NCI-H2227 treated with DMSO at 0.1 percent for 48 hours (cell line): ENCODE data around the gene MOCOS.
"Not testable (repeated sequence)": the region's sequence is repeated elsewhere in the genome, so short reads cannot be mapped to it uniquely, and the experiment has no call there.

Source experiments
- DNase-seq: peaks from one replicate; lab custom pipeline; 2025; lab: John Stamatoyannopoulos, UW

Gene MOCOS

DNA sequence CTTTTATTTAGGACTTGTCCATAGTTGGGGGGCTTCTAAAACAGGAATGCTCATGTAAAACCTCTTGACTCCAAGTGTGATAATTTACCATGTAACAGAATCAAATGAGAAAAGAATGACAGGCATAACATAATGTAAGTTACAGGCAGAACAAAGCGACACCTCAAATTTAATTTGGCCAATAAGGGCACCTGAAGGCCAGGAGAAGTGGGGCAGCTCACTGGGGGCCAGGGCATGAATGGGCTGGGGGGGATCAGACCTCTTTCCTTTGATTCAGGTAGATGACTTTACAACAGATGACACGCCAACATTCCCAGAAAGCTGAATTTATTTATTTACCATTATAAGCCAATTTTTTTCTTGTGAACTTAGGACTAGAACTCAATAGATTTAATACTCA lies 14.5 kb downstream of the MOCOS start:
- no peak for DNase-seq

GRCh38 chr18:36203360-36203895 lies 16.1 kb downstream of the MOCOS start:
- DNase-seq, result no peak

- DNase-seq, result no peak
Observed at GRCh38 chr18:36205166-36205565, 17.9 kb downstream of the MOCOS start.

GRCh38 chr18:36207303-36207702 lies 20.0 kb downstream of the MOCOS start:
- no peak for DNase-seq

- not testable (repeated sequence) for DNase-seq
Observed at GRCh38 chr18:36207969-36208368, 20.7 kb downstream of the MOCOS start.

- no peak for DNase-seq
Observed at GRCh38 chr18:36211612-36212065, 24.3 kb downstream of the MOCOS start.

DNA sequence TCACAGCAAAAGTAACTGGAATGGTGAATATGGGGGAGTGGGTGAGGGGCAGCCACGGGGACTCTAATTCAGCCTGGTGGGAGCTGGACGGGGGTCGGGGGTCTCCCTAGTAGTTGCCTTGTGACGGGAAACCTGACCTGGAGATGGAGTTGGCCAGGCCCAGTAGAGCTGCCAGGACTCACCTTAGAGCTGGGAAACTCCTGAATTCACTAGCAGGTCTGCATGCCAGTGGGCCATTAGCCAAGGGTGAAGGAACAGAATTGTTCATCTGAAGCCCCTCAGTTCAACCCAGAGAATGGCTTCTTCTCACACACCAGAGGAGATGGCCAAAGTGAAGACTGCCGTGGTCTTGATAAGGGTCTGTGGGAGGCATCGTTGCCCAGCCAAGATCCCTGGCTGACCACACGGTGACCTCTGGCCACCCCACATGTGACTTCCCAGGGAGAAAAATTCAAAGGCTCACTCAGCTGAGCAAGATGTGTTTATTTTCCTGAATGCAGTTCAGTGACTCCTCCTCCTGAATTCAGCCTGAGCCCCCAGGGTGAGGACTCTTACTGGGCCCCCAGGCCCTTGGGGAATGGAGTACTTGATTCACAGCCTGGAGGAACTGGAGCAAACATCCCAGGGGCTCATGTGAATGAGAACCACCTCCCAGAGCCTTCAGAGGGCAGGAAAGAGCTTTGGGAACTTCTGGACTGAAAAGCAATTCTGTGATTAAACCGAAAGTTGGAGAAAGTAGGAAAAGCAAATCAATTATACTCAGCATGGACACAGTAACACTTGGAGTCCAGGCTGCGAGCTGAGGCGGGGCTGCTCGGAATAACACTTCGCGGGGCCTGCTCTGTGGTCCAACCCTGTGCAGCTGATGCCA lies 25.2 kb downstream of the MOCOS start:
- no peak for DNase-seq

DNA sequence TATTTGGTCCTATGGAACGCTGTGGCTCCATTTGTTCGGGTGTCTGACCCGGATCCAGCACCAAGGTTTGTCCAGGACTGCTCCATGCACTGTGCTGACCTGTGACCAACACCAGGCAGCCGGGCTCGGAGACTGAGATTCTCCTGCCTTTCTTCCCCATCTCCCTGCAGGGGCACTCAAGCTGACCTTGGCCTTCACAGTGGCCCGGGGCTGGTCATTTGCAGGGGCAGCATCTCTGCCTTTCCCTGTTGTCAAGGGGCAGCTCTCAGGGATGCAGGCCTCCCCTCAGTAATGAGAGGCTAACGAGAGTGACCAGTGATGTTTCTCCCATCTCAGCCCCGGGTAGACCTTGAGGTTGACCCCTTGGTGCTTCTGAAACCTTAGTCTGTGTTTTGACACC lies 27.5 kb downstream of the MOCOS start:
- no peak for DNase-seq

DNA sequence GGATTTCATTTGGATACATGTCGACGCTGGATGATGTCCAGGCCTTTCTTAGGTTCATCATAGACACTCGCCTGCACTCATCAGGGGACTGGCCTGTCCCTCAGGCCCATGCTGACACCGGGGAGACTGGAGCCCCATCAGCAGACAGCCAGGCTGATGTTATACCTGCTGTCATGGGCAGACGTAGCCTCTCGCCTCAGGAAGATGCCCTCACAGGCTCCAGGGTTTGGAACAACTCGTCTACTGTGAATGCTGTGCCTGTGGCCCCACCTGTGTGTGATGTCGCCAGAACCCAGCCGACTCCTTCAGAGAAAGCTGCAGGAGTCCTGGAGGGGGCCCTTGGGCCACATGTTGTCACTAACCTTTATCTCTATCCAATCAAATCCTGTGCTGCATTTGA lies 28.3 kb downstream of the MOCOS start:
- DNase-seq, result no peak

- DNase-seq, result no peak
Observed at GRCh38 chr18:36217348-36217747, 30.1 kb downstream of the MOCOS start.

- no peak for DNase-seq
Observed at GRCh38 chr18:36229188-36229587, 41.9 kb downstream of the MOCOS start.

DNA sequence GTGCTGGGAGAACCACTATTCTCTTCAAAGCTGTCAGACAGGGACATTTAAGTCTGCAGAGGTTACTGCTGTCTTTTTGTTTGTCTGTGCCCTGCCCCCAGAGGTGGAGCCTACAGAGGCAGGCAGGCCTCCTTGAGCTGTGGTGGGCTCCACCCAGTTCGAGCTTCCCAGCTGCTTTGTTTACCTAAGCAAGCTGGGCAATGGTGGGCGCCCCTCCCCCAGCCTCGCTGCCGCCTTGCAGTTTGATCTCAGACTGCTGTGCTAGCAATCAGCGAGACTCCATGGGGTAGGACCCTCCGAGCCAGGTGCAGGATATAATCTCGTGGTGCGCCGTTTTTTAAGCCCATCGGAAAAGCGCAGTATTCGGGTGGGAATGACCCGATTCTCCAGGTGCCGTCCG lies 53.2 kb downstream of the MOCOS start:
- DNase-seq, result not testable (repeated sequence)

DNA sequence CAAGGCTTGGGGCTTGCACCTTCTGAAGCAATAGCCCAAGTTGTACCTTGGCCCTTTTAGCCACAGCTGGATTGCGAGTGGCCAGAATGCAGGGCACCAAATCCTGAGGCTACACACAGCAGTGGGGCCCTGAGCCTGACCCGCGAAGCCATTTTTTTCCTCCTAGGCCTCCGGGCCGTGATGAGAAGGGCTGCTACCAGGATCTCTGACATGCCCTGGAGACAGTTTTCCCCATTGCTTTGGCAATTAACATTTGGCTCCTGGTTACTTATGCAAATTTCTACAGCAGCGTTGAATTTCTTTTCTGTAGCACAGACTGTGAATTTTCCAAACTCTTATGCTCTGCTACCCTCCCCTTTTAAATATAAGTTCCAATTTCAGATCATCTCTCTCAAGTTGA lies 54.5 kb downstream of the MOCOS start:
- DNase-seq, result no peak

- DNase-seq, result no peak
Observed at GRCh38 chr18:36247036-36247435, 59.7 kb downstream of the MOCOS start.

DNA sequence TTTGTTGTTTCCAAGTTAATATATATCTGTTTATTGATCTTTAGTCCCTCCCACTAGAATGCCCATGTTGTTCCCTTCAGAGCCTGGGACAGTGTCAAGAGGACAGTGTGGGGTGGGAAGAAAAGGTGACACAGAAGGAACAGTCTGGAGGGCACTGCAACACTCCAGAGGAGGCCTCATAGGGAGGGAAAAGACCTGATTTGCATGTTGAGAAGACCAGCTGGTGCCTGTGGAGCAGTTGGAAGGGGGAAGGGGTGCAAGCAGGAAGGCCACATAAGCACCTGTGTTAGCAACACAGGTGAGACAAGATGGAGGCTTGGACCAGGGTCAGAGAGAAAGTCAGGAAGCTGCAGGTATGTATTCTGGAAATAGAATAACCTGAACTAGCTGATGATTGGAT lies 62.1 kb downstream of the MOCOS start:
- no peak for DNase-seq

DNA sequence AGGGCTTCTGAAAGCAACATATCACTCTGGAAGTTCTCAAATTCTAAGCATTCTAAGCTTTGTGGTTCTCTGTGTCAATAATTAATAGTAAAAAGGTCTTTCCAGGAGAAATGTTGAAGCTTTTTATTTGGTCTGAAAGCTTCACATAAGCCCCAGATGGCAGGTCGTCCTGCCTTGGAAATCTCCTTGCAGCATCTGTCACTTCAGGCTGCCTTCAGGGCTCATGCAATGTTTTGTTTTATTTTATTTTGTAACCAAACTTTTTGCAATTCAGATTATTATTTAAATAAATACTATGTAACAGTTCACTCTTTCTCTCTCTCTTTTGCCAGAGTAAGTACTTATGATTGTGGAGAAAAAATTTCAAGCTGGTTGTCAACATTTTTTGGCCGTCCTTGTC lies 63.5 kb downstream of the MOCOS start:
- no peak for DNase-seq

- peak; percentile 83 for DNase-seq
Observed at GRCh38 chr18:36255072-36255698, 67.9 kb downstream of the MOCOS start.

DNA sequence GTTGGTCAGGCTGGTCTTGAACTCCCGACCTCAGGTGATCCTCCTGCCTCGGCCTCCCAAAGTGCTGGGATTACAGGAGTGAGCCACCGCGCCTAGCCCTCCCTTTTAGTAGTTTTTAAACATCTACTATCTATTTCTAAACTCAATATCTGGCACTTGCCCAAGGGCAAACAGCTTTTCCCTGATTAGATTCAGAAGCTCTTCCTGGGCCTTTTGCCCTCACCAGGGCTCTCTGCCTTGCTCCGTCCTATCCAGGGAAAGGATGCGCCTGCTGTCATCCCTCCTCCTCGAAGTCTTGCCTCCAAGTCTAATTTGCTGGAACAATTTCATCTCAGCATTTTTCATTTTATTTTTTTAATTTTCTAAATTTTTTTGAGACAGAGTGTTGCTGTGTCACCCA lies 68.8 kb downstream of the MOCOS start:
- no peak for DNase-seq

DNA sequence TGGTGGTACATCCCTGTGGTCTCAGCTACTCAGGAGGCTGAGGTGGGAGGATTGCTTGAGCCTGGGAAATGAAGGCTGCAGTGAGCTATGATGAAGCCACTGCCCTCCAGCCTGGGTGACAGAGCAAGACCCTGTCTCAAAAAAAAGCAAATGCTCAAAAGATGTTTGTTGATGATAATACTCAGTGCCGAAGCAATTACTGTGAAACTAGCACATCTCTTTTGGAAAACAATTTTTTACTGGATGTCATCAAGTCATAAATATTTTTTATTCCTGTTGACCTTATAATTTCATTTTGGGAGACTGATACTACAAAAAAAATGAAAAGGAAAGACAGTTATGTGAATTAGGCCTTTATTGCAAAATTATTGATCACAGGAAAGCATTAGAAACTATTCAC lies 75.7 kb downstream of the MOCOS start:
- DNase-seq, result no peak

GRCh38 chr18:36264283-36264682 lies 77.0 kb downstream of the MOCOS start:
- no peak for DNase-seq

DNA sequence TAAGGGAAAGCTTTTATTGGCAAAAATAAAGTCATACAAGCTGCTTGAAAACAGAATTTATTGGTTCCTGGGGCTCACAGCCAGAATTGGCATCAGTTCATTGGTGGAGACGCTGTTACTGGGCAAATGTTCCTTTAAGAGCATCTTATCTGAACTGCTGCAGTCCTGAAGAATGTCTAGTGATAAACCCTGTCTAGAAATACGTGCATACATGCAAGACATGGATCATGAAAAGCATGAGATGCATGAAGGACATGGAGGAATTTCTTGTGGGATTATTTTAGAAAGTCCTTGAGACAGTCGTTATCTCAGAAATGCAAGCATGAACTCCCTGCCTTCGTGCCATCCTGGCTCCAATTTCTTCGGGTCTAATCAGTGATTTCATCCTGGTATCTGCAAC lies 77.7 kb downstream of the MOCOS start:
- DNase-seq, result peak; percentile 3

DNA sequence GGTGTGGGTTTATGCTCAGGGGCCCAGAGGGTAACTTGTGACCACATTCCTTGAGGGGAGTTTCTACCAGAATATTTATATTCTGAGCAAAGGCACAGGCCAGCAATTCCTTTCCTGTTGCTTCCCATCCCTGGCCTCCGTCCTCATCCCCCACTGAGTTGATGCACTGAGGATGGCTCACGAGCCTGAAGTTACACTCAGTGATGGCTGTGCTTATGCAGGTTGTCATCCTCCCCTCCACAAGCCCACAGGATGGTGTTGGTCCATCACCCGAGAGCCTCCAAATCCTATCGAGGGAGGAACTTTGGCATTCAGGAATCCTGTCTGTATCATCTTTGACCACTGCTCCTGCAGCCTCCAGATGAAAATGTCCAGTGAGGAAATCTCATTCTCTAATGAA lies 81.9 kb downstream of the MOCOS start:
- DNase-seq, result no peak

GRCh38 chr18:36271153-36271552 lies 83.9 kb downstream of the MOCOS start:
- DNase-seq, result no peak
